ENCODE data around the gene TMEM117. TPM values are rescaled to one million over a fixed set of nuclear protein-coding genes. Genes with fewer than 3 reads are reported as not detected.

Gene TMEM117
- 9.8 and 10.2 TPM in 2 replicates for total RNA-seq

GRCh38 chr12:43835656-43836474, at the start of gene TMEM117:
Gene TMEM117 (plus strand): TSS chr12:43836081.

GRCh38 chr12:43805860-43806736, 29.8 kb upstream of the TMEM117 start, which contains the start of gene TWF1:
Gene TWF1 (minus strand): TSS chr12:43806317. CDS start chr12:43806245, 72 bp downstream.

Other genes with a start within 250 kb of the TMEM117 start
- gene PUS7L, start 77.3 kb upstream of the TMEM117 start, total RNA-seq: 18.8 and 21.0 TPM in 2 replicates
- 15.1 and 20.3 TPM in 2 replicates for gene IRAK4, start 77.1 kb upstream of the TMEM117 start, total RNA-seq
- 129 and 147 TPM in 2 replicates for gene TWF1, start 29.8 kb upstream of the TMEM117 start, total RNA-seq

Measured in smooth muscle cell of the pulmonary artery (primary cell).